Calu3 (cell line): Measurements from ENCODE around the gene WASF2. TPM values are rescaled to one million over a fixed set of nuclear protein-coding genes. Genes with fewer than 3 reads are reported as not detected.

Experiments
- BruUV-seq: library from RNA; stranded (reverse); fragments of 400-500 nt; replicated peaks from 2 replicates; lab custom pipeline; 2021; lab: Mats Ljungman, UMichigan
- CTCF ChIA-PET: fragments of 300-600 bp; sonication (Branson Sonifier 250); formaldehyde crosslinking; loops from one replicate; lab custom pipeline; 2022; ENCODE audit warnings: antibody characterized with exemption; lab: Charles Lee
- DNase-seq: peaks from one replicate; pipeline ENCODE4 v3.0.0; 2022
- H3K27ac Mint-ChIP-seq: one replicate; pipeline ENCODE4 v1.8.0; 2022; ENCODE audit warnings: mixed read lengths; ENCODE audit not compliant: unreplicated experiment
- H3K27me3 Mint-ChIP-seq: one replicate; pipeline ENCODE4 v1.8.0; 2022; ENCODE audit warnings: mixed read lengths; ENCODE audit not compliant: unreplicated experiment
- H3K36me3 Mint-ChIP-seq: one replicate; pipeline ENCODE4 v1.8.0; 2022; ENCODE audit warnings: mild to moderate bottlenecking, moderate library complexity, mixed read lengths; ENCODE audit not compliant: insufficient read depth, unreplicated experiment
- H3K4me1 Mint-ChIP-seq: one replicate; pipeline ENCODE4 v1.8.0; 2022; ENCODE audit warnings: mild to moderate bottlenecking, low read depth, mixed read lengths; ENCODE audit not compliant: unreplicated experiment
- H3K4me3 Mint-ChIP-seq: one replicate; pipeline ENCODE4 v1.8.0; 2022; ENCODE audit warnings: mild to moderate bottlenecking, low read depth, moderate library complexity, mixed read lengths; ENCODE audit not compliant: unreplicated experiment
- H3K9me3 Mint-ChIP-seq: one replicate; pipeline ENCODE4 v1.8.0; 2022; ENCODE audit warnings: low read depth, mixed read lengths; ENCODE audit not compliant: unreplicated experiment
- CTCF ChIP-seq: fragments of 200-600 bp; IDR thresholded peaks from one replicate; pipeline ENCODE4 v1.8.0; 2022; ENCODE audit warnings: antibody characterized with exemption; ENCODE audit not compliant: unreplicated experiment
- intact Hi-C: fragments of 100-400 bp; cut with micrococcal nuclease; formaldehyde crosslinking; loops from one replicate; pipeline ENCODE4 v1.10.0; 2022; ENCODE audit not compliant: unreplicated experiment
- total RNA-seq: library from RNA; stranded (reverse); gene quantifications from 2 replicates; pipeline ENCODE4 v1.2.3, GENCODE V29; 2022

Gene WASF2
- total RNA-seq, 1 experiment from 2014 or later, result 79.5 TPM

- Mint-ChIP-seq H3K4me3 (no peak overlapping the region), H3K27ac (no peak overlapping the region)
- no TSS peak for BruUV-seq
Observed at GRCh38 chr1:27522432-27523336, 32.7 kb upstream of the WASF2 start.

GRCh38 chr1:27521861-27522431 is 32.0 kb upstream of the WASF2 start:
- H3K4me3 Mint-ChIP-seq, result no peak overlapping the region
- TF ChIP-seq CTCF, result no peak
- intact Hi-C loops, result no loop called here
- H3K36me3 Mint-ChIP-seq, result no peaks in the 10 kb centered on the region
- H3K4me1 Mint-ChIP-seq, result peaks cover 26% of the 10 kb centered on the region
- no peak for DNase-seq
- BruUV-seq, result no TSS peak
- H3K27me3 Mint-ChIP-seq, result no peaks in the 10 kb centered on the region
- CTCF ChIA-PET, result no interaction called here
- no peak overlapping the region for H3K27ac Mint-ChIP-seq
- H3K9me3 Mint-ChIP-seq, result no peaks in the 10 kb centered on the region

More at GRCh38 chr1:27522432-27523336, 32.7 kb upstream of the WASF2 start:
- DNase-seq, result no peak
- H3K9me3 Mint-ChIP-seq, result no peaks in the 10 kb centered on the region
- peaks cover 19% of the 10 kb centered on the region for H3K4me1 Mint-ChIP-seq
- no peaks in the 10 kb centered on the region for H3K27me3 Mint-ChIP-seq
- intact Hi-C loops, result no loop called here
- H3K36me3 Mint-ChIP-seq, result no peaks in the 10 kb centered on the region
- CTCF ChIA-PET, result interaction anchor here (0.8 to 1.0 kb wide), 2 partner anchors 35 to 141 kb away, joined by 3 read pairs; no protein-coding TSS in a partner anchor
- TF ChIP-seq CTCF, result no peak

- intact Hi-C loops, result no loop called here
- Mint-ChIP-seq H3K27ac (no peak overlapping the region), H3K9me3 (no peaks in the 10 kb centered on the region), H3K27me3 (no peaks in the 10 kb centered on the region), H3K36me3 (no peaks in the 10 kb centered on the region), H3K4me3 (no peak overlapping the region), H3K4me1 (peaks cover 28% of the 10 kb centered on the region)
- CTCF ChIA-PET, result no interaction called here
- BruUV-seq, result no TSS peak
- no peak for DNase-seq
- no peak for TF ChIP-seq CTCF
Observed at GRCh38 chr1:27521336-27521831, 31.4 kb upstream of the WASF2 start.

- Mint-ChIP-seq H3K36me3 (no peaks in the 10 kb centered on the region), H3K27ac (no peak overlapping the region)
- CTCF ChIA-PET, result no interaction called here
Observed at GRCh38 chr1:27520651-27521050, 30.7 kb upstream of the WASF2 start.

More at GRCh38 chr1:27520651-27521050, 30.7 kb upstream of the WASF2 start:
- H3K9me3 Mint-ChIP-seq, result no peaks in the 10 kb centered on the region
- intact Hi-C loops, result no loop called here
- no peak overlapping the region for H3K4me3 Mint-ChIP-seq
- no peak for TF ChIP-seq CTCF
- H3K4me1 Mint-ChIP-seq, result peaks cover 28% of the 10 kb centered on the region
- H3K27me3 Mint-ChIP-seq, result no peaks in the 10 kb centered on the region
- DNase-seq, result no peak
- no TSS peak for BruUV-seq
